Measurements from ENCODE around the gene C4orf50. TPM values are rescaled to one million over a fixed set of nuclear protein-coding genes. Genes with fewer than 3 reads are reported as not detected.

C4orf50 gene
- total RNA-seq, 1 donor from 2014 or later = not detected

DNA sequence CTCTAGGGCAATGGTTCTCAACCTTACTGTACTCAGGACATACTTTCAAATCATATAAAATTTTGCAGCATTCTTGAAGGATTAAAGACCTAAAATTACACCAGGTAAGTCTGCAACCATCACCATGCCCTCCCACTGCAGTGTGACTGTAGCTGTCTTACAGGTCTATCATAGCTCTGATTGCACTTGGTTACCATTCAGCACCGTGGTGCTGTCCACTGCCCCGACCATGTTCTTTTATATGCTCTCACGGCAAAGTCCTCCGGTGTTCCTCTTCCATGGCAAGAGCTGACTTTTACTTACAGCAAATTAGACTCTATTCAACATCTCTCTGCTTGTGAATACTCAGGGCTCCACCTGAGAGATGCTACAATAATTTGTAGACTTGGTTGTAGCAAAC lies 136.9 kb downstream of the C4orf50 start:
- TF ChIP-seq, protein P1, sequence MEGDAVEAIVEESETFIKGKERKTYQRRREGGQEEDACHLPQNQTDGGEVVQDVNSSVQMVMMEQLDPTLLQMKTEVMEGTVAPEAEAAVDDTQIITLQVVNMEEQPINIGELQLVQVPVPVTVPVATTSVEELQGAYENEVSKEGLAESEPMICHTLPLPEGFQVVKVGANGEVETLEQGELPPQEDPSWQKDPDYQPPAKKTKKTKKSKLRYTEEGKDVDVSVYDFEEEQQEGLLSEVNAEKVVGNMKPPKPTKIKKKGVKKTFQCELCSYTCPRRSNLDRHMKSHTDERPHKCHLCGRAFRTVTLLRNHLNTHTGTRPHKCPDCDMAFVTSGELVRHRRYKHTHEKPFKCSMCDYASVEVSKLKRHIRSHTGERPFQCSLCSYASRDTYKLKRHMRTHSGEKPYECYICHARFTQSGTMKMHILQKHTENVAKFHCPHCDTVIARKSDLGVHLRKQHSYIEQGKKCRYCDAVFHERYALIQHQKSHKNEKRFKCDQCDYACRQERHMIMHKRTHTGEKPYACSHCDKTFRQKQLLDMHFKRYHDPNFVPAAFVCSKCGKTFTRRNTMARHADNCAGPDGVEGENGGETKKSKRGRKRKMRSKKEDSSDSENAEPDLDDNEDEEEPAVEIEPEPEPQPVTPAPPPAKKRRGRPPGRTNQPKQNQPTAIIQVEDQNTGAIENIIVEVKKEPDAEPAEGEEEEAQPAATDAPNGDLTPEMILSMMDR (IDR thresholded peaks at IDR 0.05) = no peak
- Mint-ChIP-seq H3K4me3 (ENCODE audit: unreplicated experiment) (no peak overlapping the region), H3K4me1 (ENCODE audit: low read depth) (peaks cover 22% of the 10 kb centered on the region), H3K9me3 (ENCODE audit: low read depth) (no peaks in the 10 kb centered on the region), H3K27me3 (ENCODE audit: low read depth) (no peaks in the 10 kb centered on the region), H3K36me3 (ENCODE audit: low read depth) (no peaks in the 10 kb centered on the region), H3K27ac (ENCODE audit: unreplicated experiment) (no peak overlapping the region)
- DNase-seq (ENCODE audit: low spot score) = no peak

DNA sequence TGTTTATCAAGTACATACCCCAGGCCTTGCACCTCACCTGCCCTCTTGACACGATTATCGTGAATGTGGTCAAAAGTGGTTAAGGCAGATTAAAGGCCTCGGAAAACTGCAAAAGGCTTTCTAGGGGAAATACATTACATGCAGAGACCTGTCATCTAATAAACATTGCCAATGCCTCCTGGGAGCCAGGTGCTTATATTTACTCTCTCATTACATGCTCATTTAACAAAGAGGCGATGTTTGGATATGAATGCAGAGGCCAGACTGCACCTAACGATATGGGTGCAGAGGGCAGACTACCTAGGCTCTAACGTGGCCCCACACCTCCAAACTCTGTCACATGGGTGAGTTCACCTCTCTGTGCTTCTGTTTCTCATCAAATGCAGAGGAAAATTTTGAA lies 139.9 kb downstream of the C4orf50 start:
- H3K27ac Mint-ChIP-seq (ENCODE audit: unreplicated experiment) = no peak overlapping the region
- TF ChIP-seq, protein P1 (IDR thresholded peaks at IDR 0.05) = no peak
- peaks cover 18% of the 10 kb centered on the region for H3K4me1 Mint-ChIP-seq (ENCODE audit: low read depth)
- no peak overlapping the region for H3K4me3 Mint-ChIP-seq (ENCODE audit: unreplicated experiment)
- H3K9me3 Mint-ChIP-seq (ENCODE audit: low read depth) = no peaks in the 10 kb centered on the region
- DNase-seq (ENCODE audit: low spot score) = no peak
- H3K27me3 Mint-ChIP-seq (ENCODE audit: low read depth) = no peaks in the 10 kb centered on the region
- no peaks in the 10 kb centered on the region for H3K36me3 Mint-ChIP-seq (ENCODE audit: low read depth)

DNA sequence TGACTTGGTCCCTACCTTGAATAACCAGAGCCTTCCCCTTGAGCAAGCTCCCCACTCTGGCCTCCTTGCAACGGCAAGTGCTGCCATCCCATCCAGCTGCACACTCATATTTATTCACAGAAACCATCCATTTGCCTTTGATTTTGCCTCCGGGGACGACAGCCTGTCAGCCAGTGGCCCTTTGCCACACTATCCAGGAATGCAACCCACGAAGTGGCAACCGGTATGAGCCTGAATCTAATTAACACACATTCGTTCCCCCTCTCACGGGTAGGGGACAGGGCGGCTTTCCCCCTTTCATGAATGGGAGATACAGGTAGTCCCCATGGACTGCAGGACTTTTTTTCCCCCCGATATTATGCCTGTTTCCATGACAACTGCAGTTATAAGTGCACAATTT lies 140.8 kb downstream of the C4orf50 start:
- TF ChIP-seq, protein P1 (IDR thresholded peaks at IDR 0.05) = no peak
- no peak overlapping the region for H3K27ac Mint-ChIP-seq (ENCODE audit: unreplicated experiment)
- H3K9me3 Mint-ChIP-seq (ENCODE audit: low read depth) = no peaks in the 10 kb centered on the region
- no peaks in the 10 kb centered on the region for H3K27me3 Mint-ChIP-seq (ENCODE audit: low read depth)
- no peak for DNase-seq (ENCODE audit: low spot score)
- H3K4me1 Mint-ChIP-seq (ENCODE audit: low read depth) = peaks cover 18% of the 10 kb centered on the region
- no peak overlapping the region for H3K4me3 Mint-ChIP-seq (ENCODE audit: unreplicated experiment)
- no peaks in the 10 kb centered on the region for H3K36me3 Mint-ChIP-seq (ENCODE audit: low read depth)

DNA sequence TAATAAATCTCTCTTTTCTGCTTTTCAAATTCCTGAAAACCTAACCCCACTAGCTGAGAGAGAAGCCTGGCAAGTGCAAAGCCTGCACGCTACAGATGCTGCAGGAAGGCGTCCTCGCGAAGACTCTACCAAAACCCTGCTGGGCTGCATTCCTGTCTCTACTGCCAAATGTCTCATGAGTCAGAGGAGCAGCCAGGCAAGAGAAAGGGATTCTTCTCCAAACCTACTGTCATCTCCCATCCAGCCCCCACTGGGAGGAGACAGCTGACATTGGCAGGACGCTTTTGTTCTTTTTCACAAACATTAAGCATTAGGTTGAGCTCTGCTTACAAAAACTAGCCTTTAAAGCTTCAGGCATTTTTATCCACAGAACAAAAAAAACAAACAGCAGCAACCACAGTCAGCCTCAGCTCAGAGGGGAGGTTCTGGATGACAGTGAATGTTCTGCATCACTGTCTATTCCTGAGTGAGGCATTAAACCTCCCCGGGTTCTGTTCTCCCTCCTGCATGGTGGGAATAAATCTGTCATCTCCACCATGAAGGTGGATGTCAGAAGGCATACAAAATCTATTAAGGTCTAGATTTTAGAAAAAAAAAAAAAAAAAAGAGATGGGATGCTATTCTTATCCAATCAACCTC lies 143.3 kb downstream of the C4orf50 start:
- Mint-ChIP-seq H3K4me1 (ENCODE audit: low read depth) (peaks cover 18% of the 10 kb centered on the region), H3K27ac (ENCODE audit: unreplicated experiment) (peak overlapping the region; percentile 36), H3K36me3 (ENCODE audit: low read depth) (peaks cover 5% of the 10 kb centered on the region), H3K9me3 (ENCODE audit: low read depth) (no peaks in the 10 kb centered on the region), H3K27me3 (ENCODE audit: low read depth) (no peaks in the 10 kb centered on the region), H3K4me3 (ENCODE audit: unreplicated experiment) (no peak overlapping the region)
- DNase-seq (ENCODE audit: low spot score) = no peak
- TF ChIP-seq, protein P1 (IDR thresholded peaks at IDR 0.05) = no peak

DNA sequence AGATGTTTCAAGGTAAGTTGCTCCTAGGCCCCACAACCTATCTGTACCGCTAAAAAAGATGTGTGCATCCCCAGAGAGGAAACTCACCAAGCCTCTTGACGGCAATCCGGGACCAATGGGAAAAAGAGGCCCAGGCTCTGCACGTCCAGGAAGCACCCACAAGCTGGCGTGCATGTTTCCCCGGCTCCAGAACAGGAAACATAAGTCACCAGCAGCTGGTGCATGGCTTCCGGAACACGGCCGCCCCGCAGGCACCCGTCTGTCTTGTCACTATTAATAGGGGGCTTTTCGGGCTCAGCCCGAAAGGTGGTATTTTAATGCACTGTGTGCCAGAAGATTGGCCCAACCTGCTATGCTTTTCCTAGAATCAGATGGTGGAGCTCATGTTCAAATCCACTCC lies 147.5 kb downstream of the C4orf50 start:
- DNase-seq (ENCODE audit: low spot score) = no peak
- H3K27me3 Mint-ChIP-seq (ENCODE audit: low read depth) = no peaks in the 10 kb centered on the region

More for the DNA sequence above, 147.5 kb downstream of the C4orf50 start:
- Mint-ChIP-seq H3K27ac (ENCODE audit: unreplicated experiment) (no peak overlapping the region), H3K9me3 (ENCODE audit: low read depth) (no peaks in the 10 kb centered on the region), H3K36me3 (ENCODE audit: low read depth) (peaks cover 8% of the 10 kb centered on the region), H3K4me3 (ENCODE audit: unreplicated experiment) (no peak overlapping the region), H3K4me1 (ENCODE audit: low read depth) (peaks cover 21% of the 10 kb centered on the region)
- TF ChIP-seq, protein P1 (IDR thresholded peaks at IDR 0.05) = no peak

Measured in chondrocyte (in vitro differentiated cells).